Measurements from ENCODE around the gene AGAP2.

The AGAP2 gene

DNA sequence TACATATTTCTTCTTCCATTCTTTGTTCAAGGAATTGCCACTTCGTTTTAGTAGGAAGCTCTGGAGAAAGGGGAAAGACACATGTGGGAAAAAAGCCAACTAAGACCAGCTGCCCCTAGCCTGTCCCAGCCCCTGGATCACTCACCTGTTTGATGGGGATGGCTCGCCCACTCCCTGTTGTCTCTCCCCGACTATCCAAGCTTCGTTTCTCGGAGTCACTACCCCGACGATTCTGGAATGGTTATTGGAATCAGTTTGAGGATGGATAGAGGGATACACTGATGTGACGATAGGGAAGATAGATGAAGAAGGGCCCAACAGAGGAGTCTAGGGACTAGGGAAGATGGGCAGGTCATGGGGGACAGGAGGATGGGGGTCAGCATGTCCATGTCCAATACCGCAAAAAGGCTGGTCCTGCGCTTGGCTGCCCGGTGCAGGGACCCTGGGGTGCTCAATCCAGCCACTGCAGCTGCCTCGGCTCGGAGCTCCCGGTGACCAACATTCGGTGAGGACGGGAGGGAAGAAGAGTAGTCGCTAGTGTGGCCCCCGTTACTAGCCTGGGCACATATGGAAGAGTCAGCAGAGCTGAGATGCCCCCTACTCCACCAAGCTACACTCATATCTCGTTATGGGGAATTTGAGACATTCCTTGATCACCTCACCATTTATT is 7.0 kb downstream of the AGAP2 start:
- Histone ChIP-seq H3K9me3 (replicated peaks in 1 of 2; ENCODE audit: control insufficient read depth in 2 of 2, insufficient read depth in 1 of 2, low read depth in 1 of 2, low read length in 2 of 2) (peaks cover 0 to 5% of the 10 kb centered on the region in 2 donors), H4K8ac (ENCODE audit: low read depth, low read length) (no peak overlapping the region), H3K4me2 (ENCODE audit: insufficient read depth, low read length, poor library complexity, severe bottlenecking) (no peak overlapping the region), H2BK12ac (ENCODE audit: low read length) (no peak overlapping the region), H3K4ac (ENCODE audit: low read length) (no peak overlapping the region), H3K4me1 (ENCODE audit: control insufficient read depth in 2 of 2, insufficient read depth in 1 of 2, low read depth in 1 of 2, low read length in 2 of 2) (peaks cover 11 to 12% of the 10 kb centered on the region in 2 donors), H2AFZ (ENCODE audit: low read length) (no peak overlapping the region), H2BK120ac (ENCODE audit: low read depth, low read length) (no peak overlapping the region), H2AK5ac (ENCODE audit: low read depth, low read length) (no peak overlapping the region), H3K18ac (ENCODE audit: low read length) (no peak overlapping the region), H3K4me3 (ENCODE audit: low read length in 2 of 2) (no peak overlapping the region), H3K9ac (ENCODE audit: low read depth, low read length, poor library complexity) (no peak overlapping the region), H3K14ac (ENCODE audit: low read length) (no peak overlapping the region), H2BK5ac (ENCODE audit: low read length) (no peak overlapping the region), H3K27me3 (ENCODE audit: control insufficient read depth in 3 of 3, insufficient read depth in 3 of 3, low read depth in 1 of 3, low read length in 3 of 3) (peaks cover 0 to 94% (median 21%) of the 10 kb centered on the region in 3 experiments), H3K23ac (ENCODE audit: low read depth, low read length, poor library complexity) (no peak overlapping the region), H3K79me1 (ENCODE audit: low read depth, low read length) (no peaks in the 10 kb centered on the region), H3K36me3 (replicated peaks in 1 of 2; ENCODE audit: control insufficient read depth in 2 of 2, insufficient read depth in 2 of 2, low read length in 2 of 2) (peaks cover 0 to 61% of the 10 kb centered on the region in 2 donors), H2BK15ac (ENCODE audit: low read length) (no peak overlapping the region), H4K91ac (ENCODE audit: low read depth, low read length, poor library complexity) (no peak overlapping the region), H3K27ac (replicated peaks; ENCODE audit: low read length) (no peak overlapping the region)
- no peak for DNase-seq (ENCODE audit: low spot score)
- WGBS, 2 donors (ENCODE audit: extremely low coverage in 2 of 2, insufficient read length in 2 of 2, insufficient replicate concordance in 1 of 2): no CpG with 5 or more reads among the region's 19 CpGs

DNA sequence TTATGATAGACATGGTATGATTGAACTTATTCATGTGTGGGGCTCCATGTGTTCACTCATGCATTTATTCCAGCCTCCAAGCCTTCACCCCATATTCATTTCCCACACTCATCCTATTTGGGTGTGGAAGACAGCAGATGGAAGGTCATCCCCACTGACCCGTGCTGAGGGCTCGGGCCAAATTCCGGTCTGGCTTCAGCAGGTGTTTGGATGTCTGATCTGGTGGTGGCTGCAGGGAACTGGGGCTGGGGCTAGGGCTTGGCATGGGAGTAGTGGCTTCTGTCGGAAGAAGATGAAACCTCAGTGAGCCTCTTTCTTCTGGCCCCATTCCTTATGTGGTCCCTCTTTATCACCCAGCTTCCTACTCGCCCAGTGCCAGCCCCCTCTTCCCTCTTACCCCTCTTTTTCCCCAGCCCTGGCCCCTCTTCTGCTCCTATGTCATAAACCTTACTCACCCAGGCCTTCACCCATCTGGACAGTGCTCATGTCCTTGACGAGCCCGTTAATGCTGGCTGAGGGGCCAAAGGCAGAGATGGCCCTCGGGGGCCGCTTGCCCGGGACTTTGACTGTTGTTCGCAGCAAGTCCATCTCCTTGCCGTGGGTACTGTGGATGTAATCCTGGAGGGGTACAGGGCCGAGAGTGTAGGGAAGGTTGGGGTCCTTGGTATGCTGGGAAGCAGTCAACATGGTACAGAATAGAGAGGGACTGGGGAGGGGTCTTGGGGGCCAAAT is 8.0 kb downstream of the AGAP2 start:
- H3K18ac ChIP-seq (ENCODE audit: low read length): no peak overlapping the region
- H3K4ac ChIP-seq (ENCODE audit: low read length): no peak overlapping the region
- H3K4me2 ChIP-seq (ENCODE audit: insufficient read depth, low read length, poor library complexity, severe bottlenecking): no peak overlapping the region
- peaks cover 0 to 67% of the 10 kb centered on the region in 2 donors for H3K36me3 ChIP-seq (replicated peaks in 1 of 2; ENCODE audit: control insufficient read depth in 2 of 2, insufficient read depth in 2 of 2, low read length in 2 of 2)
- H2BK5ac ChIP-seq (ENCODE audit: low read length): no peak overlapping the region
- H4K91ac ChIP-seq (ENCODE audit: low read depth, low read length, poor library complexity): no peak overlapping the region
- no peak overlapping the region for H3K4me3 ChIP-seq (ENCODE audit: low read length in 2 of 2)
- no peak overlapping the region for H2BK120ac ChIP-seq (ENCODE audit: low read depth, low read length)
- DNase-seq (ENCODE audit: low spot score): no peak
- no peak overlapping the region for H2BK12ac ChIP-seq (ENCODE audit: low read length)
- no peaks in the 10 kb centered on the region for H3K79me1 ChIP-seq (ENCODE audit: low read depth, low read length)
- H3K9ac ChIP-seq (ENCODE audit: low read depth, low read length, poor library complexity): no peak overlapping the region
- H3K14ac ChIP-seq (ENCODE audit: low read length): no peak overlapping the region
- H3K9me3 ChIP-seq (replicated peaks in 1 of 2; ENCODE audit: control insufficient read depth in 2 of 2, insufficient read depth in 1 of 2, low read depth in 1 of 2, low read length in 2 of 2): peaks cover 0 to 3% of the 10 kb centered on the region in 2 donors
- H3K27me3 ChIP-seq (ENCODE audit: control insufficient read depth in 3 of 3, insufficient read depth in 3 of 3, low read depth in 1 of 3, low read length in 3 of 3): peaks cover 0 to 93% (median 18%) of the 10 kb centered on the region in 3 experiments
- peak overlapping the region; percentile 53 for H3K23ac ChIP-seq (ENCODE audit: low read depth, low read length, poor library complexity)
- WGBS, 2 donors (ENCODE audit: extremely low coverage in 2 of 2, insufficient read length in 2 of 2, insufficient replicate concordance in 1 of 2): no CpG with 5 or more reads among the region's 13 CpGs
- H2AFZ ChIP-seq (ENCODE audit: low read length): no peak overlapping the region
- H2AK5ac ChIP-seq (ENCODE audit: low read depth, low read length): no peak overlapping the region
- no peak overlapping the region for H2BK15ac ChIP-seq (ENCODE audit: low read length)
- H3K27ac ChIP-seq (replicated peaks; ENCODE audit: low read length): no peak overlapping the region
- peaks cover 5 to 9% of the 10 kb centered on the region in 2 donors for H3K4me1 ChIP-seq (ENCODE audit: control insufficient read depth in 2 of 2, insufficient read depth in 1 of 2, low read depth in 1 of 2, low read length in 2 of 2)
- no peak overlapping the region for H4K8ac ChIP-seq (ENCODE audit: low read depth, low read length)

DNA sequence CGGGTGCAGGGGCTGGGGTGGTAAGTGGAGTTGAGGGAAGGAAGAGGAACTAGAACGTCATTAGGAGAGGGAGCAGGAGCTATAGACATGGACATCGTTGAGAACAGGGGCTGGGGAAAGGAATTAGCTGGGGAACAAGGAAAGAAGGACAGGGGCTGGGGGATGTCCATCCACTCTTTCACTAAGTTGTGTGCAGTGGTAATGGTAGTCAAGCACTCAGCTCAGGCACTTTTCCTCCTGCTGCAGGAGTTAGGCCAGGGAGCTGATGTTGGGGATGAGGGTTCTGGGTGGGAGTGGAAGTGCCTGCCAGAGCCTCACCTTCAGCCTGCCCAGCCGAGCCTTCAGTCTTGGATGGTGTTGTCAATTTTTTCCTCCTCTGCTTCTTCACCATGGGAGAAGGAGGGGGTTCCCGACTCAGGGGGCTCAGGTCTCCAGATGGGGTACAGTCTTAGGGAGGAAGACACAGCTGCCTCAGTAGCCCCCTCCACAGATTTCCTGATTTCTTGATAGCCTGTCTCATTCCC is 9.2 kb downstream of the AGAP2 start:
- H2BK120ac ChIP-seq (ENCODE audit: low read depth, low read length): no peak overlapping the region
- no peak overlapping the region for H3K9ac ChIP-seq (ENCODE audit: low read depth, low read length, poor library complexity)
- H2BK5ac ChIP-seq (ENCODE audit: low read length): no peak overlapping the region
- peaks cover 0 to 91% (median 18%) of the 10 kb centered on the region in 3 experiments for H3K27me3 ChIP-seq (ENCODE audit: control insufficient read depth in 3 of 3, insufficient read depth in 3 of 3, low read depth in 1 of 3, low read length in 3 of 3)
- H2BK15ac ChIP-seq (ENCODE audit: low read length): no peak overlapping the region
- peaks cover 0 to 3% of the 10 kb centered on the region in 2 donors for H3K9me3 ChIP-seq (replicated peaks in 1 of 2; ENCODE audit: control insufficient read depth in 2 of 2, insufficient read depth in 1 of 2, low read depth in 1 of 2, low read length in 2 of 2)
- H2AFZ ChIP-seq (ENCODE audit: low read length): no peak overlapping the region
- H3K4me1 ChIP-seq (ENCODE audit: control insufficient read depth in 2 of 2, insufficient read depth in 1 of 2, low read depth in 1 of 2, low read length in 2 of 2): peaks cover 0 to 7% of the 10 kb centered on the region in 2 donors
- no CpG with 5 or more reads among the region's 5 CpGs for WGBS, 2 donors (ENCODE audit: extremely low coverage in 2 of 2, insufficient read length in 2 of 2, insufficient replicate concordance in 1 of 2)
- H2AK5ac ChIP-seq (ENCODE audit: low read depth, low read length): no peak overlapping the region
- no peak for DNase-seq (ENCODE audit: low spot score)
- no peak overlapping the region for H4K91ac ChIP-seq (ENCODE audit: low read depth, low read length, poor library complexity)
- no peak overlapping the region for H3K27ac ChIP-seq (replicated peaks; ENCODE audit: low read length)
- H4K8ac ChIP-seq (ENCODE audit: low read depth, low read length): no peak overlapping the region
- H3K36me3 ChIP-seq (replicated peaks in 1 of 2; ENCODE audit: control insufficient read depth in 2 of 2, insufficient read depth in 2 of 2, low read length in 2 of 2): peaks cover 0 to 67% of the 10 kb centered on the region in 2 donors
- no peak overlapping the region for H3K4me2 ChIP-seq (ENCODE audit: insufficient read depth, low read length, poor library complexity, severe bottlenecking)
- H2BK12ac ChIP-seq (ENCODE audit: low read length): no peak overlapping the region
- no peak overlapping the region for H3K23ac ChIP-seq (ENCODE audit: low read depth, low read length, poor library complexity)
- H3K4me3 ChIP-seq (ENCODE audit: low read length in 2 of 2): no peak overlapping the region
- no peaks in the 10 kb centered on the region for H3K79me1 ChIP-seq (ENCODE audit: low read depth, low read length)
- H3K18ac ChIP-seq (ENCODE audit: low read length): no peak overlapping the region
- no peak overlapping the region for H3K4ac ChIP-seq (ENCODE audit: low read length)
- no peak overlapping the region for H3K14ac ChIP-seq (ENCODE audit: low read length)

DNA sequence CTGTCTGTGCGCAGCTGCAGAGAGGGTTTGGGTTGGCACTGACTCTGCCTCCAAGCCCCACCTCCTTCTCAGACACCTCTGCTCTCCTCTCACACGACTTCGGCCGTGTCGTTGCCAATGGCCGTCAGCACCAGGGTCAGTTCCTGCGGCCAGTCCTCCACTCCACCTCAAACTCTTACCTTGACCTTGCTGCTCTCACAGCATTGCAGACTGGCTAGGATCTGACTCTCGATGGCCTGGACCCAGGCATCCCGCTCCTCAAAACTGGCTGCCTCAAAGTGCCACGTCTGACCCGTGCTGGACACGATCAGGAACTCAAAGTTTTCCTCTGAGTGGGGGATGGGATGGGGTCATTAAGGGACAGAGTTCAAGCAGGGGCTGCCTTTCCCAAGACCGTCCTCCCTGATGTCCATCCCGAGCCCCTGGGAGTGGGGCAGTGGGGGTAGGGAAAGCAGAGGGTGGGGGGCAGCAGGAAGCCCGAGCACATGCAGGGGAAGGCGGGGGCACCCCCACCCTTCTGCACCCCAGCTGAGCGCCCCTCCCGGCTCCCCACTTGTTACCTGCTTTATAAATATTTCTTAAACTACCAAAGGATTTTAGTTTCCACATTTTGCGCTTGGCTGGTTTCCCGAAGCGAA is 10.7 kb downstream of the AGAP2 start:
- Histone ChIP-seq H3K36me3 (replicated peaks in 1 of 2; ENCODE audit: control insufficient read depth in 2 of 2, insufficient read depth in 2 of 2, low read length in 2 of 2) (peaks cover 0 to 56% of the 10 kb centered on the region in 2 donors), H2AK5ac (ENCODE audit: low read depth, low read length) (no peak overlapping the region), H3K27me3 (ENCODE audit: control insufficient read depth in 3 of 3, insufficient read depth in 3 of 3, low read depth in 1 of 3, low read length in 3 of 3) (peaks cover 0 to 83% (median 18%) of the 10 kb centered on the region in 3 experiments), H3K14ac (ENCODE audit: low read length) (no peak overlapping the region), H2AFZ (ENCODE audit: low read length) (no peak overlapping the region), H3K18ac (ENCODE audit: low read length) (no peak overlapping the region), H3K27ac (replicated peaks; ENCODE audit: low read length) (no peak overlapping the region), H4K8ac (ENCODE audit: low read depth, low read length) (no peak overlapping the region), H2BK120ac (ENCODE audit: low read depth, low read length) (no peak overlapping the region), H3K4me2 (ENCODE audit: insufficient read depth, low read length, poor library complexity, severe bottlenecking) (no peak overlapping the region), H2BK5ac (ENCODE audit: low read length) (no peak overlapping the region), H4K91ac (ENCODE audit: low read depth, low read length, poor library complexity) (no peak overlapping the region), H3K9me3 (replicated peaks in 1 of 2; ENCODE audit: control insufficient read depth in 2 of 2, insufficient read depth in 1 of 2, low read depth in 1 of 2, low read length in 2 of 2) (peaks cover 0 to 3% of the 10 kb centered on the region in 2 donors), H2BK12ac (ENCODE audit: low read length) (no peak overlapping the region), H3K23ac (ENCODE audit: low read depth, low read length, poor library complexity) (peak overlapping the region; percentile 97), H3K79me1 (ENCODE audit: low read depth, low read length) (no peaks in the 10 kb centered on the region), H2BK15ac (ENCODE audit: low read length) (no peak overlapping the region), H3K4me3 (ENCODE audit: low read length in 2 of 2) (no peak overlapping the region), H3K9ac (ENCODE audit: low read depth, low read length, poor library complexity) (no peak overlapping the region), H3K4ac (ENCODE audit: low read length) (no peak overlapping the region), H3K4me1 (ENCODE audit: control insufficient read depth in 2 of 2, insufficient read depth in 1 of 2, low read depth in 1 of 2, low read length in 2 of 2) (peaks cover 0 to 7% of the 10 kb centered on the region in 2 donors)
- no CpG with 5 or more reads among the region's 21 CpGs for WGBS, 2 donors (ENCODE audit: extremely low coverage in 2 of 2, insufficient read length in 2 of 2, insufficient replicate concordance in 1 of 2)
- DNase-seq (ENCODE audit: low spot score): no peak
